Measurements from ENCODE around the gene ENOSF1.
"Not testable (repeated sequence)": the region's sequence is repeated elsewhere in the genome, so short reads cannot be mapped to it uniquely, and the experiment has no call there.

GRCh38 chr18:682416-682815 is 30.0 kb downstream of the ENOSF1 start:
- TF ChIP-seq, protein P1, sequence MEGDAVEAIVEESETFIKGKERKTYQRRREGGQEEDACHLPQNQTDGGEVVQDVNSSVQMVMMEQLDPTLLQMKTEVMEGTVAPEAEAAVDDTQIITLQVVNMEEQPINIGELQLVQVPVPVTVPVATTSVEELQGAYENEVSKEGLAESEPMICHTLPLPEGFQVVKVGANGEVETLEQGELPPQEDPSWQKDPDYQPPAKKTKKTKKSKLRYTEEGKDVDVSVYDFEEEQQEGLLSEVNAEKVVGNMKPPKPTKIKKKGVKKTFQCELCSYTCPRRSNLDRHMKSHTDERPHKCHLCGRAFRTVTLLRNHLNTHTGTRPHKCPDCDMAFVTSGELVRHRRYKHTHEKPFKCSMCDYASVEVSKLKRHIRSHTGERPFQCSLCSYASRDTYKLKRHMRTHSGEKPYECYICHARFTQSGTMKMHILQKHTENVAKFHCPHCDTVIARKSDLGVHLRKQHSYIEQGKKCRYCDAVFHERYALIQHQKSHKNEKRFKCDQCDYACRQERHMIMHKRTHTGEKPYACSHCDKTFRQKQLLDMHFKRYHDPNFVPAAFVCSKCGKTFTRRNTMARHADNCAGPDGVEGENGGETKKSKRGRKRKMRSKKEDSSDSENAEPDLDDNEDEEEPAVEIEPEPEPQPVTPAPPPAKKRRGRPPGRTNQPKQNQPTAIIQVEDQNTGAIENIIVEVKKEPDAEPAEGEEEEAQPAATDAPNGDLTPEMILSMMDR (IDR thresholded peaks at IDR 0.05): not testable (repeated sequence)
- TF ChIP-seq POLR2A (IDR thresholded peaks at IDR 0.05): not testable (repeated sequence)

Measured in Peyer's patch (tissue), 4 donors.